Activated CD4-positive, CD25-positive, alpha-beta regulatory T cell treated with anti-CD3 and anti-CD28 coated beads, Interleukin-2, amount 50 U/mL, for 24 hours (primary cell): Measurements from ENCODE around the gene LIN28B.
"Not testable (repeated sequence)": the region's sequence is repeated elsewhere in the genome, so short reads cannot be mapped to it uniquely, and the experiment has no call there.

Experiments
- ATAC-seq, 2 donors: fragments of 150-1000 bp; cut with Tn5 transposase; one replicate each; pipeline ENCODE4 v1.10.0; 2021; ENCODE audit warnings: mild to moderate bottlenecking in 1 of 2, moderate library complexity in 1 of 2

The LIN28B gene

GRCh38 chr6:104956731-104957294 lies at the start of gene LIN28B:
TSS of gene LIN28B (plus strand) at chr6:104957107. CDS start at chr6:104957251, 144 bp downstream.
- ATAC-seq = no peak

- no peak for ATAC-seq
Measured at GRCh38 chr6:104908031-104908887, 48.6 kb upstream of the LIN28B start.

- no peak for ATAC-seq
Measured at GRCh38 chr6:104908888-104909525, 47.9 kb upstream of the LIN28B start.

- ATAC-seq = no peak
Measured at GRCh38 chr6:104921896-104922295, 35.0 kb upstream of the LIN28B start.

GRCh38 chr6:104928141-104928540 lies 28.8 kb upstream of the LIN28B start:
- no peak for ATAC-seq

GRCh38 chr6:104929353-104929752 lies 27.6 kb upstream of the LIN28B start:
- no peak for ATAC-seq

GRCh38 chr6:104930939-104931338 lies 26.0 kb upstream of the LIN28B start:
- no peak for ATAC-seq

- no peak for ATAC-seq
Measured at GRCh38 chr6:104936766-104937535, 20.0 kb upstream of the LIN28B start.

- ATAC-seq = no peak
Measured at GRCh38 chr6:104940238-104940892, 16.5 kb upstream of the LIN28B start.

- peak; percentile 61 to 64 for ATAC-seq
Measured at GRCh38 chr6:104940893-104941728, 15.8 kb upstream of the LIN28B start.

GRCh38 chr6:104941729-104942091 lies 15.2 kb upstream of the LIN28B start:
- ATAC-seq = no peak

- ATAC-seq = no peak
Measured at GRCh38 chr6:104943781-104944180, 13.1 kb upstream of the LIN28B start.

GRCh38 chr6:104949206-104949605 lies 7.7 kb upstream of the LIN28B start:
- no peak for ATAC-seq

GRCh38 chr6:104951677-104952076 lies 5.2 kb upstream of the LIN28B start:
- no peak for ATAC-seq

GRCh38 chr6:104952911-104953399 lies 4.0 kb upstream of the LIN28B start:
- ATAC-seq = no peak

GRCh38 chr6:104953400-104954189 lies 3.3 kb upstream of the LIN28B start:
- not testable (repeated sequence) for ATAC-seq

- no peak for ATAC-seq
Measured at GRCh38 chr6:104954190-104954797, 2.6 kb upstream of the LIN28B start.

GRCh38 chr6:104955491-104955890 lies 1.4 kb upstream of the LIN28B start:
- no peak for ATAC-seq

GRCh38 chr6:104955927-104956730 lies 778 bp upstream of the LIN28B start:
- ATAC-seq = no peak
